Transverse colon (tissue), 4 donors: ENCODE data around the gene SCYGR4. TPM values are rescaled to one million over a fixed set of nuclear protein-coding genes. Genes with fewer than 3 reads are reported as not detected.

ENCODE experiments used
- total RNA-seq, 4 donors: library from RNA; depleted of rRNA; stranded (reverse); fragments of >200 nt; gene quantifications; one replicate each; pipeline ENCODE4 v1.1.0, GENCODE V29; 2016

SCYGR4 gene
- total RNA-seq, 4 donors from 2014 or later, result not detected

Other genes starting within 250 kb of the SCYGR4 start
- gene TM4SF20, start 238.2 kb upstream of the SCYGR4 start, total RNA-seq, result 10 to 100 TPM in 1 of 4 donors, 1 to 10 TPM in 1, under 1 TPM in 2; 0.40 to 10.2 (median 1.1) TPM
- not detected for gene SCYGR1, start 229.5 kb upstream of the SCYGR4 start, total RNA-seq
- 10 to 100 TPM; 15.5 to 76.3 (median 32.9) TPM for gene AGFG1, start 145.3 kb upstream of the SCYGR4 start, total RNA-seq
- gene SCYGR2, start 18.6 kb upstream of the SCYGR4 start, total RNA-seq, result not detected
- gene SCYGR3, start 2.7 kb upstream of the SCYGR4 start, total RNA-seq, result not detected
- gene SCYGR5, start 49.3 kb downstream of the SCYGR4 start, total RNA-seq, result not detected
- gene SLC19A3, start 100.5 kb downstream of the SCYGR4 start, total RNA-seq, result 10 to 100 TPM in 1 of 4 donors, 1 to 10 TPM in 3; 4.2 to 24.9 (median 7.3) TPM
- not detected for gene SCYGR6, start 107.3 kb downstream of the SCYGR4 start, total RNA-seq
- not detected for gene SCYGR7, start 110.8 kb downstream of the SCYGR4 start, total RNA-seq
- gene SCYGR8, start 128.4 kb downstream of the SCYGR4 start, total RNA-seq, result not detected
- gene CCL20, start 196.3 kb downstream of the SCYGR4 start, total RNA-seq, result 10 to 100 TPM in 1 of 4 donors, 1 to 10 TPM in 2, not detected in 1; 4.5 to 70.7 (median 9.3) TPM